Stomach (tissue), 4 donors: Measurements from ENCODE around the gene SYNPO2.

ENCODE experiments used
- CTCF ChIP-seq, 7 experiments: fragments of 450-650 bp in 4 of 7; fragments of 200-600 bp in 3 of 7; sonication (generic) in 3 of 7; IDR thresholded peaks; one replicate each; pipeline ENCODE4 v1.5.1; 2016 to 2019; ENCODE audit warnings: antibody characterized with exemption in 7 of 7, control low read depth in 2 of 7, mild to moderate bottlenecking in 1 of 7
- POLR2A ChIP-seq, 4 donors: fragments of 450-650 bp; IDR thresholded peaks; one replicate each; pipeline ENCODE4 v1.6.1; 2016; ENCODE audit warnings: antibody characterized with exemption in 4 of 4, control low read depth in 2 of 4, mild to moderate bottlenecking in 1 of 4, moderate library complexity in 1 of 4
- POLR2AphosphoS5 ChIP-seq, 3 donors: sonication (generic); formaldehyde crosslinking; IDR thresholded peaks; one replicate each; pipeline ENCODE4 v1.6.1; 2016; ENCODE audit warnings: antibody characterized with exemption in 3 of 3

- TF ChIP-seq CTCF (IDR thresholded peaks at IDR 0.05) (no peak), POLR2A (IDR thresholded peaks at IDR 0.05) (no peak), POLR2AphosphoS5 (IDR thresholded peaks at IDR 0.05) (no peak)
Observed at GRCh38 chr4:118936406-118936805, 47.8 kb downstream of the SYNPO2 start.
